ENCODE measurements around the gene SHCBP1.

The SHCBP1 gene

GRCh38 chr16:46612121-46612520 lies 9.1 kb downstream of the SHCBP1 start:
- Histone ChIP-seq H3K36me3 (ENCODE audit: control insufficient read depth in 1 of 2, insufficient read depth in 2 of 2, low read length in 2 of 2) (no peaks in the 10 kb centered on the region), H3K9me3 (ENCODE audit: control insufficient read depth in 1 of 2, low read length in 2 of 2) (no peaks in the 10 kb centered on the region), H3K4me1 (ENCODE audit: control insufficient read depth in 1 of 2, insufficient read depth in 2 of 2, low read length in 2 of 2) (no peaks in the 10 kb centered on the region), H3K27me3 (ENCODE audit: low read depth, low read length) (no peaks in the 10 kb centered on the region), H3K4me3 (ENCODE audit: low read depth in 1 of 2, low read length in 2 of 2) (no peak overlapping the region), H3K27ac (ENCODE audit: low read length) (no peak overlapping the region)

DNA sequence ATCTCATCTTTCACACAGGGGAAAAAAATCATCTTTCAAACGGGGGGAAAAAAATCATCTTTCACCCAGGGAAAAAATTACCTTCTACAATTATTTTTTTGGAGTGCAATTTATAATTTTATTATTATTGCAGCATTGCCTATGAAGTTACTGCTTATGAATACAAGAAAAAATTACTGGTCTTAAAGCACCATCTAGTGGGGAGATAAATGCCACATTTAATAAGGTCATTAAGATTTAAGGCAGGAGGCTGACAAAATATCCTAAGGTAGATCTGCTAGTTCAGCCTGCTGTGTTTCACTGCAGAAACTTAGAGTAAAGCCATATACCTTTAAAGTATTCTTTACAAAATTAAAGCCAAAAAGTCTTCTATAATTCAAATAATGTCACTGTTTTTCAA lies 13.7 kb downstream of the SHCBP1 start:
- no peaks in the 10 kb centered on the region for H3K36me3 ChIP-seq (ENCODE audit: control insufficient read depth in 1 of 2, insufficient read depth in 2 of 2, low read length in 2 of 2)
- H3K4me1 ChIP-seq (ENCODE audit: control insufficient read depth in 1 of 2, insufficient read depth in 2 of 2, low read length in 2 of 2), result no peaks in the 10 kb centered on the region
- H3K27me3 ChIP-seq (ENCODE audit: low read depth, low read length), result no peaks in the 10 kb centered on the region
- H3K4me3 ChIP-seq (ENCODE audit: low read depth in 1 of 2, low read length in 2 of 2), result no peak overlapping the region
- H3K27ac ChIP-seq (ENCODE audit: low read length), result no peak overlapping the region
- no peaks in the 10 kb centered on the region for H3K9me3 ChIP-seq (ENCODE audit: control insufficient read depth in 1 of 2, low read length in 2 of 2)

GRCh38 chr16:46606231-46606630 lies 14.9 kb downstream of the SHCBP1 start:
- Histone ChIP-seq H3K36me3 (ENCODE audit: control insufficient read depth in 1 of 2, insufficient read depth in 2 of 2, low read length in 2 of 2) (no peaks in the 10 kb centered on the region), H3K27me3 (ENCODE audit: low read depth, low read length) (no peaks in the 10 kb centered on the region), H3K27ac (ENCODE audit: low read length) (no peak overlapping the region), H3K4me1 (ENCODE audit: control insufficient read depth in 1 of 2, insufficient read depth in 2 of 2, low read length in 2 of 2) (no peaks in the 10 kb centered on the region), H3K9me3 (ENCODE audit: control insufficient read depth in 1 of 2, low read length in 2 of 2) (no peaks in the 10 kb centered on the region), H3K4me3 (ENCODE audit: low read depth in 1 of 2, low read length in 2 of 2) (no peak overlapping the region)

DNA sequence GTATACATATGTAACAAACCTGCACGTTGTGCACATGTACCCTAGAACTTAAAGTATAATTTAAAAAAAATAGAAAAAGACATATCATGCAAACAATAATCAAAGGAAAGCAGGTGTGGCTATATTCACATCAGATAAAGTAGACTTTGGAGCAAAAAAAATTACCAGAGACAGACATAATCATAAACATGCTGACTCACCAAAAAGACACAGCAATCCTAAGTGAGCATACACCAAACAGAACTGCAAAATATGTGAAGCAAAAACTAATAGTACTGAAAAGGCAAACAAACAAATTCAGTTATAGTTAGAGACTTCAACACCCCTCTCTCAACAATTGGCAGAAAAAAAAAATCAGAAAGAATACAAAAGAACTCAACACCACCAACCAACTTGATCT lies 29.9 kb downstream of the SHCBP1 start:
- no peaks in the 10 kb centered on the region for H3K4me1 ChIP-seq (ENCODE audit: control insufficient read depth in 1 of 2, insufficient read depth in 2 of 2, low read length in 2 of 2)
- no peaks in the 10 kb centered on the region for H3K27me3 ChIP-seq (ENCODE audit: low read depth, low read length)
- no peak overlapping the region for H3K27ac ChIP-seq (ENCODE audit: low read length)
- peaks cover 0 to 4% of the 10 kb centered on the region in 2 donors for H3K9me3 ChIP-seq (ENCODE audit: control insufficient read depth in 1 of 2, low read length in 2 of 2)
- no peak overlapping the region for H3K4me3 ChIP-seq (ENCODE audit: low read depth in 1 of 2, low read length in 2 of 2)
- H3K36me3 ChIP-seq (ENCODE audit: control insufficient read depth in 1 of 2, insufficient read depth in 2 of 2, low read length in 2 of 2), result no peaks in the 10 kb centered on the region

DNA sequence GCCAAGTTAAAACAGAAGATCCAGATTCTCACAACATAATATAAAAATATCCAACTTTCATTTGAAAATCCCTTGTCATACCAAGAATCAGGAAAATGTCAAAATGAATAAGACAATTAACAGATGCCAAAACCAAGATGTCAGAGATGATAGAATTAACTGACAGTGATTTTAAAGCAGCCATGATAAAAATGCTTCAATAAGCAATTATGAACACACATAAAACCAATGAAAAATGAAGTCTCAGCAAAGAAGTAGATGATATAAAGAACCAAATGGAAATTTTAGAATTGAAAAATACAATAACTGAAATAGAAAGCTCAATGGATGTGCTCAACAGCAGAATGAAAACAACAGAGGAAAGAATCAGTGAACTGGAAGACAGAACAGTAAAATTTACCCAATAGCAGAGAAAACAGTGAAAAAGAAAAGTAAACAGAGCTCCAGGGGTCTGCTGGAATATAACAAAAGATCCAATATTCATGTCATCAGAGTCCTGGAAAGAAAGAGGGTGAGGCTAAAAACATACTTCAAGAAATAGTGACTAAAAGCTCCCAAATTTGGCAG lies 35.1 kb downstream of the SHCBP1 start:
- Histone ChIP-seq H3K36me3 (ENCODE audit: control insufficient read depth in 1 of 2, insufficient read depth in 2 of 2, low read length in 2 of 2) (no peaks in the 10 kb centered on the region), H3K4me3 (ENCODE audit: low read depth in 1 of 2, low read length in 2 of 2) (no peak overlapping the region), H3K27me3 (ENCODE audit: low read depth, low read length) (no peaks in the 10 kb centered on the region), H3K4me1 (ENCODE audit: control insufficient read depth in 1 of 2, insufficient read depth in 2 of 2, low read length in 2 of 2) (no peaks in the 10 kb centered on the region), H3K9me3 (ENCODE audit: control insufficient read depth in 1 of 2, low read length in 2 of 2) (peaks cover 0 to 12% of the 10 kb centered on the region in 2 donors), H3K27ac (ENCODE audit: low read length) (no peak overlapping the region)

DNA sequence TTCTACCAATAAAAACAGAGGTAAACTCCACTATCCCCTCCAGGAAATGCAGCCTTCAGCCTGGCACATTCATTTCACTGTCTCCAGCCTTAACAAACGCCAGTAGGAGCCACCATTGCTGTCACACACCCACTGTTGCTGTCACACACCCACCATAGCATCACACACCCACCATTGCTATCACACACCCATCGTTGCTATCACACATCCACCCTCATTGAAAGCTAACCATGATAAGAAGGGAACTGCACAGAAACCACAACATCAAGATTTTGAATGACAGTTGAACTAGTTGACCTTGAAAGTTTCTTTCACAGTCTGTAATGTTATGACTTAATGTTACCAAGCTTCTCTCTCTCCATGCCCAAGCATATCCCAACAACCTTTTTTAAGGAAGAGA lies 38.1 kb downstream of the SHCBP1 start:
- H3K27ac ChIP-seq (ENCODE audit: low read length), result no peak overlapping the region
- H3K4me3 ChIP-seq (ENCODE audit: low read depth in 1 of 2, low read length in 2 of 2), result no peak overlapping the region
- peaks cover 0 to 12% of the 10 kb centered on the region in 2 donors for H3K9me3 ChIP-seq (ENCODE audit: control insufficient read depth in 1 of 2, low read length in 2 of 2)
- no peaks in the 10 kb centered on the region for H3K36me3 ChIP-seq (ENCODE audit: control insufficient read depth in 1 of 2, insufficient read depth in 2 of 2, low read length in 2 of 2)
- no peaks in the 10 kb centered on the region for H3K4me1 ChIP-seq (ENCODE audit: control insufficient read depth in 1 of 2, insufficient read depth in 2 of 2, low read length in 2 of 2)
- no peaks in the 10 kb centered on the region for H3K27me3 ChIP-seq (ENCODE audit: low read depth, low read length)

- Histone ChIP-seq H3K27ac (ENCODE audit: low read length) (no peak overlapping the region), H3K36me3 (ENCODE audit: control insufficient read depth in 1 of 2, insufficient read depth in 2 of 2, low read length in 2 of 2) (no peaks in the 10 kb centered on the region), H3K9me3 (ENCODE audit: control insufficient read depth in 1 of 2, low read length in 2 of 2) (peaks cover 0 to 10% of the 10 kb centered on the region in 2 donors), H3K27me3 (ENCODE audit: low read depth, low read length) (no peaks in the 10 kb centered on the region), H3K4me1 (ENCODE audit: control insufficient read depth in 1 of 2, insufficient read depth in 2 of 2, low read length in 2 of 2) (no peaks in the 10 kb centered on the region), H3K4me3 (ENCODE audit: low read depth in 1 of 2, low read length in 2 of 2) (no peak overlapping the region)
Measured at GRCh38 chr16:46582313-46582712, 38.9 kb downstream of the SHCBP1 start.

DNA sequence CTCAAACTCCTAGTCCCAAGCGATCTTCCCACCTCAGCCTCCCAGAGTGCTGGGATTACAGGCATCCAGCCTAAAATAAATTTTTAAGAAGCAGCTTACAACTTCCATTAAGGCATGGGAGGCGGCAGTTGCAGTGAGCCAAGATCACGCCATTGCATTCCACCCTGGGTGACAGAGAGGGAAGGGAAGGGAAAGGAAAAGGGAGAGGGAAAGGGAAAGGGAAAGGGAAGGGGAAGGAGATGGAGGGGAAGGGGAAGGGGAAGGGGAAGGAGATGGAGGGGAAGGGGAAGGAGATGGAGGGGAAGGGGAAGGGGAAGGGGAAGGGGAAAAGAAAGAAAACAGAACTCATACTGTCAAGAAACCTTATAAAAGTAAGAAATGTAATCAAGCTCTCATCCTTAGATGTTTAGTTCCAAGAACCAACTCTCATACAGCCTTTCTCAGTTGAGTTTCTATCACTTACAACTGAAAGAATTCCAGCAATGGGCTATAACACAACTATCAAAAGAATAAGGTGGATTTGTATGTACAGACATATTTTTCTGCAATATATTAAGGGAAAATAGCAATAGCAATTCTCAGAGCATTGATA lies 43.1 kb downstream of the SHCBP1 start:
- H3K27me3 ChIP-seq (ENCODE audit: low read depth, low read length), result no peaks in the 10 kb centered on the region
- H3K4me1 ChIP-seq (ENCODE audit: control insufficient read depth in 1 of 2, insufficient read depth in 2 of 2, low read length in 2 of 2), result no peaks in the 10 kb centered on the region
- H3K27ac ChIP-seq (ENCODE audit: low read length), result no peak overlapping the region
- H3K4me3 ChIP-seq (ENCODE audit: low read depth in 1 of 2, low read length in 2 of 2), result no peak overlapping the region
- no peaks in the 10 kb centered on the region for H3K36me3 ChIP-seq (ENCODE audit: control insufficient read depth in 1 of 2, insufficient read depth in 2 of 2, low read length in 2 of 2)
- H3K9me3 ChIP-seq (ENCODE audit: control insufficient read depth in 1 of 2, low read length in 2 of 2), result no peaks in the 10 kb centered on the region

GRCh38 chr16:46573834-46574159 lies 47.4 kb downstream of the SHCBP1 start:
- H3K27ac ChIP-seq (ENCODE audit: low read length), result no peak overlapping the region
- no peak overlapping the region for H3K4me3 ChIP-seq (ENCODE audit: low read depth in 1 of 2, low read length in 2 of 2)
- H3K27me3 ChIP-seq (ENCODE audit: low read depth, low read length), result peaks cover 4% of the 10 kb centered on the region
- no peaks in the 10 kb centered on the region for H3K9me3 ChIP-seq (ENCODE audit: control insufficient read depth in 1 of 2, low read length in 2 of 2)
- no peaks in the 10 kb centered on the region for H3K36me3 ChIP-seq (ENCODE audit: control insufficient read depth in 1 of 2, insufficient read depth in 2 of 2, low read length in 2 of 2)
- no peaks in the 10 kb centered on the region for H3K4me1 ChIP-seq (ENCODE audit: control insufficient read depth in 1 of 2, insufficient read depth in 2 of 2, low read length in 2 of 2)

- H3K4me3 ChIP-seq (ENCODE audit: low read depth in 1 of 2, low read length in 2 of 2), result no peak overlapping the region
- no peaks in the 10 kb centered on the region for H3K9me3 ChIP-seq (ENCODE audit: control insufficient read depth in 1 of 2, low read length in 2 of 2)
- H3K4me1 ChIP-seq (ENCODE audit: control insufficient read depth in 1 of 2, insufficient read depth in 2 of 2, low read length in 2 of 2), result no peaks in the 10 kb centered on the region
- H3K27me3 ChIP-seq (ENCODE audit: low read depth, low read length), result peaks cover 5% of the 10 kb centered on the region
- H3K36me3 ChIP-seq (ENCODE audit: control insufficient read depth in 1 of 2, insufficient read depth in 2 of 2, low read length in 2 of 2), result no peaks in the 10 kb centered on the region
- no peak overlapping the region for H3K27ac ChIP-seq (ENCODE audit: low read length)
Measured at GRCh38 chr16:46573008-46573833, 48.0 kb downstream of the SHCBP1 start.

DNA sequence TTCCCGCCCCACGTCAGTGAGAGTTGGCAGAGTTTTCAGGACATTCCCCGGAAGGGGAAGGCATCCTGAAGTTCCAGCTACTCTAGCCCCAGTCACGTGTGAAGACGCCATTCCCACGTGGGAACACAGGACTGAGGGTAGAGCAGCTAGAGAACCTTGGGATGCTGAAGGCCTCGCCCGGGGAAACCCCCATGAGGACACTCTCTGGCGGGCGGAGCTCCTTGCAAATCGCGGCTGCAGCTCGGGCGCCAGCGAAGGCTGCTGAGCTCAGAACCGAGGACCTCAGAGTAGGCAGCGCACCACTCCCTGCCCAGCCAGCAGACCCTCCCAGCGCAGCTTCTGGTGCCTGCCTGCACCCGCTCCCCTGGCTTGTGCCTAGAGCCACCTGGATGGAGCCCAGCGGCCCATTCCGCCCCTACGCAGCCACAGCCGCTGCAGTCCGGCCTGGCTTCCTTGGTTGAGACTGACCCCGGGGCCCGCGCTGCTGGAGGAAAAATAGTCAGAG lies 51.9 kb downstream of the SHCBP1 start:
- H3K36me3 ChIP-seq (ENCODE audit: control insufficient read depth in 1 of 2, insufficient read depth in 2 of 2, low read length in 2 of 2), result no peaks in the 10 kb centered on the region
- no peaks in the 10 kb centered on the region for H3K4me1 ChIP-seq (ENCODE audit: control insufficient read depth in 1 of 2, insufficient read depth in 2 of 2, low read length in 2 of 2)
- no peak overlapping the region for H3K4me3 ChIP-seq (ENCODE audit: low read depth in 1 of 2, low read length in 2 of 2)
- no peak overlapping the region for H3K27ac ChIP-seq (ENCODE audit: low read length)
- H3K27me3 ChIP-seq (ENCODE audit: low read depth, low read length), result peaks cover 5% of the 10 kb centered on the region
- no peaks in the 10 kb centered on the region for H3K9me3 ChIP-seq (ENCODE audit: control insufficient read depth in 1 of 2, low read length in 2 of 2)

Data from muscle layer of duodenum (tissue), 2 donors.